OCI-LY7 (cell line): ENCODE data around the gene ANO1. TPM values are rescaled to one million over a fixed set of nuclear protein-coding genes. Genes with fewer than 3 reads are reported as not detected.

Experiments used
- BruUV-seq: library from RNA; stranded (reverse); fragments of 400-500 nt; replicated peaks from 2 replicates; lab custom pipeline; 2021; lab: Mats Ljungman, UMichigan
- CTCF ChIA-PET: fragments of 300-600 bp; sonication (Branson Sonifier 250); formaldehyde crosslinking; loops from one replicate; lab custom pipeline; 2022; ENCODE audit warnings: antibody characterized with exemption; ENCODE audit not compliant: unreplicated experiment; lab: Charles Lee
- POLR2A ChIA-PET: fragments of 300-600 bp; sonication (Branson Sonifier 250); formaldehyde crosslinking; loops from one replicate; lab custom pipeline; 2022; ENCODE audit warnings: antibody characterized with exemption; lab: Charles Lee
- DNase-seq: peaks from one replicate; pipeline ENCODE4 v3.0.0-alpha.2; 2015; ENCODE audit warnings: low spot score
- H2AFZ ChIP-seq: fragments of 200-600 bp; sonication (generic), shearing (Covaris generic); 2 replicates; pipeline ENCODE4 v1.6.1; 2014; ENCODE audit warnings: mild to moderate bottlenecking, antibody characterized with exemption, low read length, moderate library complexity
- H3K27ac ChIP-seq: fragments of 200-600 bp; sonication (generic); 2 replicates; pipeline ENCODE4 v1.5.1; 2014; ENCODE audit warnings: mixed run types, low read depth, mild to moderate bottlenecking, moderate library complexity, low read length, inconsistent platforms; ENCODE audit not compliant: poor library complexity, severe bottlenecking
- H3K36me3 ChIP-seq: fragments of 200-600 bp; sonication (generic); 2 replicates; pipeline ENCODE4 v1.6.1; 2014; ENCODE audit warnings: mild to moderate bottlenecking, antibody characterized with exemption, low read length, moderate library complexity, mixed read lengths; ENCODE audit not compliant: insufficient read depth
- H3K4me1 ChIP-seq: fragments of 200-600 bp; sonication (generic); 2 replicates; pipeline ENCODE4 v1.5.1; 2014; ENCODE audit warnings: mild to moderate bottlenecking, low read length; ENCODE audit not compliant: insufficient read depth, poor library complexity, severe bottlenecking
- H3K4me2 ChIP-seq: fragments of 200-600 bp; sonication (generic); 2 replicates; pipeline ENCODE4 v1.6.1; 2014; ENCODE audit warnings: mild to moderate bottlenecking, low read length
- H3K4me3 ChIP-seq: fragments of 200-600 bp; sonication (generic); 2 replicates; pipeline ENCODE4 v1.5.1; 2014; ENCODE audit warnings: mild to moderate bottlenecking, low read depth, low read length; ENCODE audit not compliant: poor library complexity, severe bottlenecking
- H3K79me2 ChIP-seq: fragments of 200-600 bp; sonication (generic); 2 replicates; pipeline ENCODE4 v1.6.1; 2016; ENCODE audit warnings: low read depth, mild to moderate bottlenecking, low read length, moderate library complexity, mixed read lengths; ENCODE audit not compliant: insufficient read depth
- H3K9me2 ChIP-seq: fragments of 200-600 bp; sonication (generic); 2 replicates; pipeline ENCODE4 v1.6.1; 2016; ENCODE audit warnings: mild to moderate bottlenecking, low read length, mixed read lengths; ENCODE audit not compliant: insufficient read depth
- H3K9me3 ChIP-seq: fragments of 200-600 bp; sonication (generic); 2 replicates; pipeline ENCODE4 v1.6.1; 2014; ENCODE audit warnings: mild to moderate bottlenecking, mixed run types, low read length, mixed read lengths
- H4K20me1 ChIP-seq: fragments of 200-600 bp; sonication (generic); 2 replicates; pipeline ENCODE4 v1.6.1; 2014; ENCODE audit warnings: mild to moderate bottlenecking, antibody characterized with exemption, low read length, moderate library complexity, mixed read lengths; ENCODE audit not compliant: insufficient read depth
- EZH2phosphoT487 ChIP-seq: fragments of 200-600 bp; sonication (generic); IDR thresholded peaks from 2 replicates; pipeline ENCODE4 v1.6.1; 2018; ENCODE audit warnings: low read depth, borderline replicate concordance, mild to moderate bottlenecking, mixed run types, antibody characterized with exemption, low read length, moderate library complexity, mixed read lengths
- intact Hi-C: fragments of 100-400 bp; cut with micrococcal nuclease; formaldehyde crosslinking; loops from one replicate; pipeline ENCODE4 v1.10.0; 2022; ENCODE audit not compliant: unreplicated experiment
- total RNA-seq, 2 experiments: library from RNA; depleted of rRNA in 1 of 2; stranded (reverse); fragments of >200 nt in 1 of 2; shearing (Covaris generic) in 1 of 2; gene quantifications; 2 replicates each; pipeline ENCODE4 v1.2.3, GENCODE V29; 2014 to 2022
- TF ChIP-seq, protein P1 (sequence below): fragments of 200-600 bp; sonication (generic); conservative IDR thresholded peaks from 2 replicates; pipeline ENCODE4 v1.5.1; 2014; ENCODE audit warnings: mild to moderate bottlenecking, antibody characterized with exemption, low read length, moderate library complexity, mixed read lengths

ANO1 gene
- total RNA-seq, 2 experiments from 2014 or later: not detected

- TF ChIP-seq, protein P1, sequence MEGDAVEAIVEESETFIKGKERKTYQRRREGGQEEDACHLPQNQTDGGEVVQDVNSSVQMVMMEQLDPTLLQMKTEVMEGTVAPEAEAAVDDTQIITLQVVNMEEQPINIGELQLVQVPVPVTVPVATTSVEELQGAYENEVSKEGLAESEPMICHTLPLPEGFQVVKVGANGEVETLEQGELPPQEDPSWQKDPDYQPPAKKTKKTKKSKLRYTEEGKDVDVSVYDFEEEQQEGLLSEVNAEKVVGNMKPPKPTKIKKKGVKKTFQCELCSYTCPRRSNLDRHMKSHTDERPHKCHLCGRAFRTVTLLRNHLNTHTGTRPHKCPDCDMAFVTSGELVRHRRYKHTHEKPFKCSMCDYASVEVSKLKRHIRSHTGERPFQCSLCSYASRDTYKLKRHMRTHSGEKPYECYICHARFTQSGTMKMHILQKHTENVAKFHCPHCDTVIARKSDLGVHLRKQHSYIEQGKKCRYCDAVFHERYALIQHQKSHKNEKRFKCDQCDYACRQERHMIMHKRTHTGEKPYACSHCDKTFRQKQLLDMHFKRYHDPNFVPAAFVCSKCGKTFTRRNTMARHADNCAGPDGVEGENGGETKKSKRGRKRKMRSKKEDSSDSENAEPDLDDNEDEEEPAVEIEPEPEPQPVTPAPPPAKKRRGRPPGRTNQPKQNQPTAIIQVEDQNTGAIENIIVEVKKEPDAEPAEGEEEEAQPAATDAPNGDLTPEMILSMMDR: no peak
- no peak for TF ChIP-seq EZH2phosphoT487
- Histone ChIP-seq H3K9me3 (no peaks in the 10 kb centered on the region), H3K79me2 (no peaks in the 10 kb centered on the region), H3K36me3 (no peaks in the 10 kb centered on the region), H4K20me1 (no peaks in the 10 kb centered on the region), H3K27ac (no peak overlapping the region), H3K9me2 (no peaks in the 10 kb centered on the region), H3K4me3 (no peak overlapping the region), H3K4me2 (no peak overlapping the region), H3K4me1 (no peaks in the 10 kb centered on the region), H2AFZ (no peak overlapping the region)
- CTCF ChIA-PET: no interaction called here
- POLR2A ChIA-PET: no interaction called here
- intact Hi-C loops: loop anchor here (10.0 kb wide), 1 partner anchor 245 kb away; no protein-coding TSS in a partner anchor
- no TSS peak for BruUV-seq
- no peak for DNase-seq
These were observed 111.5 kb downstream of the ANO1 start for GRCh38 chr11:70189622-70190021.

- Histone ChIP-seq H3K36me3 (no peaks in the 10 kb centered on the region), H3K4me3 (no peak overlapping the region), H2AFZ (no peak overlapping the region), H3K4me1 (no peaks in the 10 kb centered on the region), H3K27ac (no peak overlapping the region), H3K79me2 (no peaks in the 10 kb centered on the region), H4K20me1 (no peaks in the 10 kb centered on the region), H3K4me2 (no peak overlapping the region), H3K9me3 (no peaks in the 10 kb centered on the region), H3K9me2 (no peaks in the 10 kb centered on the region)
- CTCF ChIA-PET: no interaction called here
- intact Hi-C loops: loop anchor here (10.0 kb wide), 1 partner anchor 247 kb away; no protein-coding TSS in a partner anchor
- DNase-seq: no peak
- no TSS peak for BruUV-seq
- TF ChIP-seq, protein P1: peak; percentile 50; the same call in 1 of the 2 replicates
- no peak for TF ChIP-seq EZH2phosphoT487
- POLR2A ChIA-PET: no interaction called here
These were observed 113.5 kb downstream of the ANO1 start for GRCh38 chr11:70191495-70192140.

DNA sequence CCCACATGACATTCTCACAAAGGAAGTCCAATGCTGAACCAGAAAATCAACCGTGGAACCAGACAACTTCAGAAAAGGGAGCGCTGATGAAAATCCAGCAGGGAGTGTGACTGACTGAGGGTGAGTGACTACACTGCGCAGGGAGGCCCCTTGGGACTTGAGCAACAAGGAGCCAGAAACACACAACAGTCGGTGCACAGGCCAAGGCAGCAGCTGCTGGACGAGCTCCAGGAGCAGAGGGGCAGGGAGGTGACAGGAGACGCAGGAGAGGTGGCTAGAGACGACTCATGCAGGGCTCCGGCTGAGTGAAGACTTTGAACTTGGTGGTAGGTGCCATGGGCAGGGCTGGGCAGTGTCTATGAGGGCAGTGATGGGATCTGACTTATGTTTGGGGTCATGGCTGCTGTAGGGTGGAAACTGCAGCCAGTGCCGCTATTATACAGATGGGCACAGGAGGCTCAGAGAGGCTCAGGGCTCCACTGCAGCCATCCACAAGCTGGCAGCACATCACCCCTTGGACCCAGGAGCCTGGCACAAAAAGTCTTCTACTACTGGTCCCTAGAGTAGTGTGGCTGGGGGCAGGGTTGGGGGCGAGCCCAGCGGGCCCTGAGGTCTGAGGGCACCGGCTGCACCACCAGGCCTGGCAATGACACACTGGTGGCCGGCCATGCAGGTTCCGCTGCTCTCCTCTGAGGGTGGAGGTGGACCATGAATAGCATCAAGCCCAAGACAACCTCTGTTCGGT is 114.7 kb downstream of the ANO1 start:
- Histone ChIP-seq H3K79me2 (no peaks in the 10 kb centered on the region), H4K20me1 (no peaks in the 10 kb centered on the region), H3K9me3 (no peaks in the 10 kb centered on the region), H3K4me3 (no peak overlapping the region), H3K9me2 (no peaks in the 10 kb centered on the region), H2AFZ (no peak overlapping the region), H3K36me3 (no peaks in the 10 kb centered on the region), H3K4me1 (no peaks in the 10 kb centered on the region), H3K4me2 (no peak overlapping the region), H3K27ac (no peak overlapping the region)
- TF ChIP-seq, protein P1: no peak
- TF ChIP-seq EZH2phosphoT487: no peak
- ChIA-PET CTCF (no interaction called here), POLR2A (no interaction called here)
- no TSS peak for BruUV-seq
- intact Hi-C loops: loop anchor here (10.0 kb wide), 1 partner anchor 248 kb away; no protein-coding TSS in a partner anchor
- no peak for DNase-seq
